ENCODE data around the gene TMEM219. TPM values are rescaled to one million over a fixed set of nuclear protein-coding genes. Genes with fewer than 3 reads are reported as not detected.

The TMEM219 gene
- total RNA-seq, 1 donor from 2014 or later, result 88.0 TPM

GRCh38 chr16:29916979-29917378 is 44.9 kb upstream of the TMEM219 start:
- H3K27ac Mint-ChIP-seq (ENCODE audit: unreplicated experiment), result no peak overlapping the region
- TF ChIP-seq CTCF (IDR thresholded peaks at IDR 0.05; ENCODE audit: partially characterized antibody, unreplicated experiment), result no peak
- DNase-seq, result no peak
- H3K4me3 Mint-ChIP-seq (ENCODE audit: unreplicated experiment), result no peak overlapping the region
- no peaks in the 10 kb centered on the region for H3K36me3 Mint-ChIP-seq (ENCODE audit: unreplicated experiment)
- H3K27me3 Mint-ChIP-seq (ENCODE audit: unreplicated experiment), result peaks cover 7% of the 10 kb centered on the region
- peaks cover 5% of the 10 kb centered on the region for H3K4me1 Mint-ChIP-seq (ENCODE audit: low read depth, unreplicated experiment)
- peaks cover 4% of the 10 kb centered on the region for H3K9me3 Mint-ChIP-seq (ENCODE audit: unreplicated experiment)

DNA sequence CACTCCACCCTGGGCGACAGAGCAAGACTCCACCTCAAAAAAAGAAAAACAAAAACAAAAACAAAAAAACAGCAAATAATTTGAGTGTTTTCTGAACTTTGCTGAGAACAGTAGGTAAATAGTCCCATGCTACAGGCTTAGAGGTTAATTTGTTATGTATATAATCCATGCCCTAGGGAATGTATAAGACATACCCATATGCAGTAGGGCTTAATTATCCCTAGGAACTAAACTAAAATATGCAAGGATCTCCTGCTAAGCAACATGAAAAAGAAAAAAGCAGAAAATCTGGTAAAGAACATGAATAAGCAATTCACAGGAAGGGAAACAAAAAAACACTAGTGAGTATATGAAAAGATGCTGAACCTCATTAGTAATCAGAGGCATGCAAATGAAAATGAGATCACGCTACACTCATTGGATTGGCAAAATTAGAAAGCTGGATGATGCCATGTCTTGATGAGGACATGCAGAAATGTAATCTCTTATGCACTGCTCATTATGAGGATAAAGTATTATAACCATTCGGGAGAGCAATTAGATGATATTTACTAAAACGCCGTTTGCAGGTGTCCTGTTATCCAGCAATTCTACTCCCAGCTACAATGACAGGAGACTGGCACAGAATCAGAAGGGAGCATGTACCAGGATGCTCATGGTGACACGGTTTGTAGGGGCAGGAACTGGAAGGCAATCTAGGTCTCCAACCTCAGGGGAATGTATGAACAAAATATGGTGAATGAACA is 41.4 kb upstream of the TMEM219 start:
- Mint-ChIP-seq H3K27me3 (ENCODE audit: unreplicated experiment) (peaks cover 2% of the 10 kb centered on the region), H3K9me3 (ENCODE audit: unreplicated experiment) (peaks cover 3% of the 10 kb centered on the region), H3K4me1 (ENCODE audit: low read depth, unreplicated experiment) (peaks cover 8% of the 10 kb centered on the region), H3K27ac (ENCODE audit: unreplicated experiment) (no peak overlapping the region), H3K36me3 (ENCODE audit: unreplicated experiment) (no peaks in the 10 kb centered on the region), H3K4me3 (ENCODE audit: unreplicated experiment) (no peak overlapping the region)
- DNase-seq, result no peak
- TF ChIP-seq CTCF (IDR thresholded peaks at IDR 0.05; ENCODE audit: partially characterized antibody, unreplicated experiment), result no peak

GRCh38 chr16:29921034-29921385 is 40.9 kb upstream of the TMEM219 start:
- TF ChIP-seq CTCF (IDR thresholded peaks at IDR 0.05; ENCODE audit: partially characterized antibody, unreplicated experiment), result no peak
- peaks cover 2% of the 10 kb centered on the region for H3K27me3 Mint-ChIP-seq (ENCODE audit: unreplicated experiment)
- H3K4me1 Mint-ChIP-seq (ENCODE audit: low read depth, unreplicated experiment), result peaks cover 8% of the 10 kb centered on the region
- H3K36me3 Mint-ChIP-seq (ENCODE audit: unreplicated experiment), result no peaks in the 10 kb centered on the region
- H3K4me3 Mint-ChIP-seq (ENCODE audit: unreplicated experiment), result no peak overlapping the region
- no peak for DNase-seq
- H3K27ac Mint-ChIP-seq (ENCODE audit: unreplicated experiment), result no peak overlapping the region
- peaks cover 3% of the 10 kb centered on the region for H3K9me3 Mint-ChIP-seq (ENCODE audit: unreplicated experiment)

GRCh38 chr16:29922326-29922725 is 39.6 kb upstream of the TMEM219 start:
- no peak for TF ChIP-seq CTCF (IDR thresholded peaks at IDR 0.05; ENCODE audit: partially characterized antibody, unreplicated experiment)
- Mint-ChIP-seq H3K27me3 (ENCODE audit: unreplicated experiment) (peaks cover 4% of the 10 kb centered on the region), H3K36me3 (ENCODE audit: unreplicated experiment) (no peaks in the 10 kb centered on the region), H3K4me3 (ENCODE audit: unreplicated experiment) (no peak overlapping the region), H3K4me1 (ENCODE audit: low read depth, unreplicated experiment) (peaks cover 19% of the 10 kb centered on the region), H3K27ac (ENCODE audit: unreplicated experiment) (no peak overlapping the region), H3K9me3 (ENCODE audit: unreplicated experiment) (peaks cover 10% of the 10 kb centered on the region)
- no peak for DNase-seq

DNA sequence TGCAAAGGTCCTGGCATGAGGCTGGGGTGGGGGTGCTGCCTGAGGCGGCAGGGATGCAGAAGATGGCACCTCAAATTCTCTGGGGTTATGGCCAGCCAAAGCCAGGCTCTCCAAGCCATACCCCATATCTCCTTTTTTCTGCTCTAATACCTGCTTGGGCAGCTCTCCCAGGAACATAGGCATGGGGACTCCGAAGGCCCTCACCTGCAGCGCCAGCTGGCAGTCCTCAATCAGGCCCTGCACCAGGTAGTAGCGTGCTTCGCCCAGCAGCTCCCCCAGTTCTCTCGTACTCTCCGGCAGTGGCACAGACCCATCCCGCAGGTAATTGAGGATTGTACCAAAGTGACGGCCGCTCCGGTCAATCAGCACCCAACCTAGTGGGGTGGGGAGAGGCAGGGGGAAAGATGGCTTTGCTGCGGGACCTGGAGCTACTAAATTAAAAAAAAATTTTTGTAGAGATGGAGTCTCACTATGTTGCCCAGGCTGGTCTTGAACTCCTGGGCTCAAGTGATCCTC is 38.8 kb upstream of the TMEM219 start:
- no peak for TF ChIP-seq CTCF (IDR thresholded peaks at IDR 0.05; ENCODE audit: partially characterized antibody, unreplicated experiment)
- Mint-ChIP-seq H3K4me3 (ENCODE audit: unreplicated experiment) (no peak overlapping the region), H3K36me3 (ENCODE audit: unreplicated experiment) (no peaks in the 10 kb centered on the region), H3K4me1 (ENCODE audit: low read depth, unreplicated experiment) (peaks cover 22% of the 10 kb centered on the region), H3K9me3 (ENCODE audit: unreplicated experiment) (peaks cover 10% of the 10 kb centered on the region), H3K27ac (ENCODE audit: unreplicated experiment) (no peak overlapping the region), H3K27me3 (ENCODE audit: unreplicated experiment) (peaks cover 7% of the 10 kb centered on the region)
- no peak for DNase-seq

All from glutamatergic neuron (in vitro differentiated cells).